Activated naive CD8-positive, alpha-beta T cell treated with anti-CD3 and anti-CD28 coated beads, Interleukin-2, amount 50 U/mL, for 24 hours (primary cell): ENCODE data around the gene NOX3.

Source experiments
- ATAC-seq: fragments of 150-1000 bp; cut with Tn5 transposase; one replicate; pipeline ENCODE4 v1.10.0; 2021
- DNase-seq: peaks from one replicate; pipeline ENCODE4 v3.0.0; 2021
- H3K27ac Mint-ChIP-seq: one replicate; pipeline ENCODE4 v1.8.0; 2021; ENCODE audit warnings: mild to moderate bottlenecking, mixed read lengths
- H3K27me3 Mint-ChIP-seq: one replicate; pipeline ENCODE4 v1.8.0; 2021; ENCODE audit warnings: mixed read lengths
- H3K36me3 Mint-ChIP-seq: one replicate; pipeline ENCODE4 v1.8.0; 2021; ENCODE audit warnings: low read depth, mixed read lengths
- H3K4me1 Mint-ChIP-seq: one replicate; pipeline ENCODE4 v1.8.0; 2021; ENCODE audit warnings: mixed read lengths
- H3K4me3 Mint-ChIP-seq: one replicate; pipeline ENCODE4 v1.8.0; 2021; ENCODE audit warnings: mild to moderate bottlenecking, moderate library complexity, mixed read lengths
- H3K9me3 Mint-ChIP-seq: one replicate; pipeline ENCODE4 v1.8.0; 2021; ENCODE audit warnings: mixed read lengths

The NOX3 gene

GRCh38 chr6:155408981-155409380 is 46.7 kb downstream of the NOX3 start:
- no peak for ATAC-seq
- Mint-ChIP-seq H3K36me3 (no peaks in the 10 kb centered on the region), H3K27ac (no peak overlapping the region), H3K4me3 (no peak overlapping the region), H3K4me1 (no peaks in the 10 kb centered on the region), H3K27me3 (no peaks in the 10 kb centered on the region), H3K9me3 (no peaks in the 10 kb centered on the region)
- DNase-seq = no peak

DNA sequence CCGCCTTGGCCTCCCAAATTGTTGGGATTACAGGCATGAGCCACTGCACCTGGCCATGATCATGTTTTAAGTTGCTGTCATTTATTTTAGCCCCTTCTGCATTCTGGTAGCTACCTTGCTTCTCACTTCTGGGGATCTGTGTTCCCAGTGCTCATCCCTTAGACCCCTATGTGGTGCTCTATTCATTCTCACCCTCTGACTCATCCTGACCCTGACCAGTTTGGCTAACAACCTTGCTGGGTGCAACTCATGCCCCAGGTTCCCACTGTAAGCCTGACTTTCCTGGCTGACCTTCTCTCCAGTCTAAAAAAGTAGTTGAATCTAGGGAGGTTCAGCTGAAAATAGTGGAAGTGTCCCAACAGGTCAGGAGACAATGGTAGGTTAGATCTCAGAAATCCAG is 47.4 kb downstream of the NOX3 start:
- Mint-ChIP-seq H3K27me3 (no peaks in the 10 kb centered on the region), H3K36me3 (no peaks in the 10 kb centered on the region), H3K9me3 (no peaks in the 10 kb centered on the region), H3K4me1 (no peaks in the 10 kb centered on the region), H3K4me3 (no peak overlapping the region), H3K27ac (no peak overlapping the region)
- DNase-seq = no peak
- ATAC-seq = no peak

GRCh38 chr6:155406801-155407200 is 48.8 kb downstream of the NOX3 start:
- Mint-ChIP-seq H3K27ac (no peak overlapping the region), H3K4me3 (no peak overlapping the region), H3K9me3 (no peaks in the 10 kb centered on the region), H3K4me1 (no peaks in the 10 kb centered on the region), H3K27me3 (no peaks in the 10 kb centered on the region), H3K36me3 (no peaks in the 10 kb centered on the region)
- ATAC-seq (peak; percentile 24), DNase-seq (no peak)

GRCh38 chr6:155404937-155405336 is 50.7 kb downstream of the NOX3 start:
- no peak overlapping the region for H3K27ac Mint-ChIP-seq

GRCh38 chr6:155402656-155403304 is 52.9 kb downstream of the NOX3 start:
- Mint-ChIP-seq H3K36me3 (no peaks in the 10 kb centered on the region), H3K27ac (no peak overlapping the region), H3K4me3 (no peak overlapping the region), H3K4me1 (no peaks in the 10 kb centered on the region), H3K9me3 (no peaks in the 10 kb centered on the region), H3K27me3 (no peaks in the 10 kb centered on the region)
- DNase-seq = no peak
- ATAC-seq = no peak

More at GRCh38 chr6:155404937-155405336, 50.7 kb downstream of the NOX3 start:
- H3K4me1 Mint-ChIP-seq = no peaks in the 10 kb centered on the region
- no peaks in the 10 kb centered on the region for H3K27me3 Mint-ChIP-seq
- H3K4me3 Mint-ChIP-seq = no peak overlapping the region
- DNase-seq = no peak
- H3K9me3 Mint-ChIP-seq = no peaks in the 10 kb centered on the region
- no peaks in the 10 kb centered on the region for H3K36me3 Mint-ChIP-seq
- ATAC-seq = no peak

- Mint-ChIP-seq H3K27ac (no peak overlapping the region), H3K4me3 (no peak overlapping the region), H3K27me3 (no peaks in the 10 kb centered on the region), H3K4me1 (no peaks in the 10 kb centered on the region), H3K9me3 (no peaks in the 10 kb centered on the region), H3K36me3 (no peaks in the 10 kb centered on the region)
- ATAC-seq (no peak), DNase-seq (no peak)
These were observed 55.0 kb downstream of the NOX3 start for GRCh38 chr6:155400654-155400965.

- Mint-ChIP-seq H3K9me3 (no peaks in the 10 kb centered on the region), H3K4me1 (no peaks in the 10 kb centered on the region)
- no peak for ATAC-seq
These were observed 55.6 kb downstream of the NOX3 start for GRCh38 chr6:155399745-155400653.

GRCh38 chr6:155399062-155399744 is 56.4 kb downstream of the NOX3 start:
- no peak for ATAC-seq
- H3K36me3 Mint-ChIP-seq = no peaks in the 10 kb centered on the region
- no peak overlapping the region for H3K4me3 Mint-ChIP-seq
- H3K4me1 Mint-ChIP-seq = no peaks in the 10 kb centered on the region
- no peak for DNase-seq
- H3K9me3 Mint-ChIP-seq = no peaks in the 10 kb centered on the region
- H3K27me3 Mint-ChIP-seq = no peaks in the 10 kb centered on the region
- H3K27ac Mint-ChIP-seq = no peak overlapping the region

More at GRCh38 chr6:155399745-155400653, 55.6 kb downstream of the NOX3 start:
- no peaks in the 10 kb centered on the region for H3K36me3 Mint-ChIP-seq
- no peak overlapping the region for H3K4me3 Mint-ChIP-seq
- no peak overlapping the region for H3K27ac Mint-ChIP-seq
- DNase-seq = no peak
- H3K27me3 Mint-ChIP-seq = no peaks in the 10 kb centered on the region

GRCh38 chr6:155398701-155399061 is 57.0 kb downstream of the NOX3 start:
- ATAC-seq (no peak), DNase-seq (no peak)
- H3K36me3 Mint-ChIP-seq = no peaks in the 10 kb centered on the region
- no peak overlapping the region for H3K4me3 Mint-ChIP-seq
- H3K27ac Mint-ChIP-seq = no peak overlapping the region
- no peaks in the 10 kb centered on the region for H3K9me3 Mint-ChIP-seq
- H3K27me3 Mint-ChIP-seq = no peaks in the 10 kb centered on the region
- H3K4me1 Mint-ChIP-seq = no peaks in the 10 kb centered on the region

DNA sequence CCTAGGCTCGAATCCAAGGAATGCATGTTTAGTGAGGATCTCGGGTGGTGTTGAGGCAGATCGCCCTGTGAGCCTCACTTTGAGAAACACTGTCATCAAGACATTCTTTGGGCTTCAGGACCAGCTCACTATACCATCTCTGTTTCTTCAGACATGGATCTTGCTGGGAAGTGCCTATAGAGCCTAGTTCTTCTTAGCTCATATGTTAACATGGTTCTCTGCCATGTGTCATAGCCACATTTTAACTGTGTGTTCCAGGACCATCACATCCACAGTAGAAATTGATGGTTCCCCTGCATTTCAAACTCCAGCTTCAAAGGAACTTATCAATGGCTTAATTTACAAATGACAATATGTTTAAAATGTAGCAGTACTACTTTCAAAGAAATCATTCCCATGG is 57.4 kb downstream of the NOX3 start:
- Mint-ChIP-seq H3K27ac (no peak overlapping the region), H3K4me1 (no peaks in the 10 kb centered on the region), H3K36me3 (no peaks in the 10 kb centered on the region), H3K4me3 (no peak overlapping the region), H3K9me3 (no peaks in the 10 kb centered on the region), H3K27me3 (no peaks in the 10 kb centered on the region)
- DNase-seq (no peak), ATAC-seq (no peak)

DNA sequence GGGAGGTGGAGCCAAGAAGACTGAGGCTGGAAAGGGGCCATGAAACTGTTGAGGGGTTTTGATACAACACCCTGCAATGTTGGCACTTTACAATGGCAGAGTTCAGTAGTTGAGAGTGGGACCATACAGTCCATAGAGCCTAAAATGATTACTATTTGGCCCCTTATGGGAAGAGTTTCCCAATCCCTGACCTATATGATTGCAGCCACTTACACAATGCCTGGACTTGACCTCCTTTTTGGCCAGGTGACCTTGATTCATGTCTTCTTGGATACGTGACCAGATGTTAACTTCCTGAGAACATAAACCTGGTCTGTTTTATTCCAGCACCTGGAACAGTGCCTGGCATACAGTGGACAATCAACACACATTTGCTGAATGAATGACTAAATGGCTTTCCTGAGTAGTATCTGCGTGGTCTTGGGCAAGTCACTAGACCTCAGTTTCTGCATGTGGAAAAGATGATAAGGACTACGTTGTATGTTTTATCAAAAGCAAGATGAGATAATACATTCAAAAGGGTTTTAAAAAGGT is 58.4 kb downstream of the NOX3 start:
- ATAC-seq (no peak), DNase-seq (no peak)
- H3K4me1 Mint-ChIP-seq = no peaks in the 10 kb centered on the region
- H3K27ac Mint-ChIP-seq = no peak overlapping the region
- H3K27me3 Mint-ChIP-seq = no peaks in the 10 kb centered on the region
- no peak overlapping the region for H3K4me3 Mint-ChIP-seq
- H3K36me3 Mint-ChIP-seq = no peaks in the 10 kb centered on the region
- H3K9me3 Mint-ChIP-seq = no peaks in the 10 kb centered on the region

GRCh38 chr6:155396605-155397004 is 59.0 kb downstream of the NOX3 start:
- Mint-ChIP-seq H3K9me3 (no peaks in the 10 kb centered on the region), H3K27ac (no peak overlapping the region), H3K27me3 (no peaks in the 10 kb centered on the region), H3K36me3 (no peaks in the 10 kb centered on the region), H3K4me3 (no peak overlapping the region), H3K4me1 (no peaks in the 10 kb centered on the region)
- no peak for ATAC-seq
- no peak for DNase-seq

GRCh38 chr6:155395339-155395738 is 60.3 kb downstream of the NOX3 start:
- no peak overlapping the region for H3K27ac Mint-ChIP-seq
- DNase-seq (no peak), ATAC-seq (no peak)
- H3K36me3 Mint-ChIP-seq = no peaks in the 10 kb centered on the region
- no peaks in the 10 kb centered on the region for H3K27me3 Mint-ChIP-seq
- no peaks in the 10 kb centered on the region for H3K9me3 Mint-ChIP-seq
- H3K4me3 Mint-ChIP-seq = no peak overlapping the region
- no peaks in the 10 kb centered on the region for H3K4me1 Mint-ChIP-seq

DNA sequence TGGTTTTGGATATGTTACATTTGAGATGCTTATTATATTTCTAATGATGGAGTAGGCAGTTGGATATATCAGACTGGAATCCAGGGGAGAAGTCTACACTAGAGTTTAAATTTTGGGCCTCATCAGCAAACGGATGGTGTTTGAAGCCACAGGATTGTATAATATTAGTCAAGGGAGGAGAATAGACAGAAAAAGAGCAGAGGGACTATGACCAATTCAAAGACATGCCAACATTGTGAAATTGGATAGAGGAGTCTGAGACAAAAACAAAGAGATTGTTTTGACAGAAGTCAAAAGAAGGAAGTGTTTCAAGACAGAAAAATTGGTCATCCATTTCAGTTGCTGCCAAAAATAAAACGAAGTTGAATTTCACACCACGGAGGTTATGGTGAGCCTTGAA is 66.5 kb downstream of the NOX3 start:
- Mint-ChIP-seq H3K4me1 (no peaks in the 10 kb centered on the region), H3K27ac (no peak overlapping the region), H3K27me3 (no peaks in the 10 kb centered on the region), H3K36me3 (no peaks in the 10 kb centered on the region), H3K4me3 (no peak overlapping the region), H3K9me3 (peaks cover 16% of the 10 kb centered on the region)
- no peak for ATAC-seq
- no peak for DNase-seq

- peaks cover 16% of the 10 kb centered on the region for H3K9me3 Mint-ChIP-seq
- H3K4me1 Mint-ChIP-seq = no peaks in the 10 kb centered on the region
- DNase-seq (no peak), ATAC-seq (no peak)
- H3K27me3 Mint-ChIP-seq = no peaks in the 10 kb centered on the region
- H3K4me3 Mint-ChIP-seq = no peak overlapping the region
- no peaks in the 10 kb centered on the region for H3K36me3 Mint-ChIP-seq
- H3K27ac Mint-ChIP-seq = no peak overlapping the region
These were observed 67.0 kb downstream of the NOX3 start for GRCh38 chr6:155388591-155388990.
